DMS114 treated with DMSO at 0.1 percent for 48 hours (cell line): ENCODE data around the gene C15orf39.
"Not testable (repeated sequence)": the region's sequence is repeated elsewhere in the genome, so short reads cannot be mapped to it uniquely, and the experiment has no call there.

Source experiments
- DNase-seq: peaks from one replicate; lab custom pipeline; 2025; ENCODE audit not compliant: unreplicated experiment; lab: John Stamatoyannopoulos, UW

C15orf39 gene

DNA sequence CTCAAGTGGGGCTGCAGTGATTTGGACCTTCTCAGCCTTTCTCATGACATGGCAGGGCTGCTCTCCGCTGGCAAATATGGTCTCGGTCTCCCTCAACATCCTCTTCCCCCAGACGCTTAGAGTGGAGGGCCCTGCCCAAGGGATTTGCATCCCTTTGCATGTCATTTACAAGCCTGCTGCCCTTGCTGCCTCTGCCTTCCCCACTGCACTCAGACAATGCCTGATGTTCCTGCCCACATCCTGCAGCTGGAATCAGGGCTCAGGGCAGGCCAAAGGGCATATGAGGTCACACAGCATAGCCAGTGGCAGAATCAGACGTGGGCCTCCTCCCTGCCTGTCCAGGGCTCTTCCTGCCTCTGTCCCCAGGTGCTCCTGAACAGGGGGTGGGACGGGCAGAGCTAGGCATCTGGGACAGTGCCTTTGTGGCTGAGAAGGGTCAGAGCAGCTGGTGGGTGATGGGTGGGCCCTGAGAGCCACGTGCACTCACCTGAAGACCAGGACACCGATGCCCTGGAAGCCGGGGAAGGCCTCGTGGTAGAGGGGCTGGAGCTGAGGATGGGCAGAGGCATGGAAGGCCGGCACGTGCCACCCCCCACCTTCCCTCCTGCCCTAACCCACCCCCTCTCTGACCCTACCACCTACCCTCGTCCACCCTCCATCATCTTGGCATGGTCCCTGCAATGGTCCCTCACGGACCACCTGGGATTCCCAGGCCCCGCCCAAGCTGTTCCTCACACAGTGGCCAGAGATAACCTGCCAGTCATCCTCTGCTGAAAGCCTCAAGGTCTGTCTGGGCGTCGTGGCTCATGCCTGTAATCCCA is 29.1 kb downstream of the C15orf39 start:
- no peak for DNase-seq

DNA sequence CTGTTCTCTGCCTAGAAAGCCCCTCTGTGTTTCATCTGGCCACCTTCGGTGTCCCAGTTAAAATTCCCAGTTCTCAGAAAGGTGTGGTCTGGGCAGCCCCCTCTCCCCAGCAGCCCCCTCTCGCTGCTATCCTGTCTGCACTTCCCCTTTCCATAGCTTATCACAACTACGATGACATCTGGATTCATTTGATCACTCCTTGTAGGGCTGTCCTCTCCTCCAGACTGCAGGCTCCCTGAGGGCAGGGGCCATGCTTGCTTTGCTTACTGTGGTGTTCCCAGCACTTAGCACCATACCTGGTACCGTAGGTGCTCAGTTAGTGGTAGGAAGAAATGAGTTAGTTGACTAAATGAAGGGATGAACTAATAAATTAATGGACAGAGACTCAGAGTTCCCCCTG is 30.2 kb downstream of the C15orf39 start:
- DNase-seq: no peak

DNA sequence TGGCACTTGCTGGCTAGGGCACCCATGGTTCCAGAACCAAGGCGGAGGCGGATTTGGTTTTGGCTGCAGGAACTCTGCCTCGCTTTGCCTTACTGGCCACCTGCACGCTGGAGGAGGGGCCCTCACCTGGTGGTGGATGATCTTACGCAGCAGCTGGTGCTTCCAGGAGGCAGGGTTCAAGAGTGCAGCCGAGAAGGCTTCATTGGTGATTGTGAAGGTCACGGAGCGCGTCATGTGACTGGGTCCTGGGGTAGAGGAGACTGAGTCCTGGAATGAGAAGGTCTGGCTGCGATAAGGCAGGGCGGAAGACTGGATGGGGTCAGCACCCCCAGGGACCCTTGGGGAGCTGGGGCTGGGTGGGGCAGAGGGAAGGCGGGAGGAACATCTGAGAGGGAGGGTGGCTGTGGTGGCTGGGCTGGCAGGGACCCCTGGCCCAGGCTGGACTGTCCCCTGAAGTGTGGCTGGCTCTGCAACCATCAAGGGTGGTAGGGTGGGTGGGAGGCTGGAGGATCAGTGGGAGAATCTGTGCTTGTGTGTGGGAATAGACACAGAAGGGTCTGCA is 30.7 kb downstream of the C15orf39 start:
- DNase-seq: no peak

DNA sequence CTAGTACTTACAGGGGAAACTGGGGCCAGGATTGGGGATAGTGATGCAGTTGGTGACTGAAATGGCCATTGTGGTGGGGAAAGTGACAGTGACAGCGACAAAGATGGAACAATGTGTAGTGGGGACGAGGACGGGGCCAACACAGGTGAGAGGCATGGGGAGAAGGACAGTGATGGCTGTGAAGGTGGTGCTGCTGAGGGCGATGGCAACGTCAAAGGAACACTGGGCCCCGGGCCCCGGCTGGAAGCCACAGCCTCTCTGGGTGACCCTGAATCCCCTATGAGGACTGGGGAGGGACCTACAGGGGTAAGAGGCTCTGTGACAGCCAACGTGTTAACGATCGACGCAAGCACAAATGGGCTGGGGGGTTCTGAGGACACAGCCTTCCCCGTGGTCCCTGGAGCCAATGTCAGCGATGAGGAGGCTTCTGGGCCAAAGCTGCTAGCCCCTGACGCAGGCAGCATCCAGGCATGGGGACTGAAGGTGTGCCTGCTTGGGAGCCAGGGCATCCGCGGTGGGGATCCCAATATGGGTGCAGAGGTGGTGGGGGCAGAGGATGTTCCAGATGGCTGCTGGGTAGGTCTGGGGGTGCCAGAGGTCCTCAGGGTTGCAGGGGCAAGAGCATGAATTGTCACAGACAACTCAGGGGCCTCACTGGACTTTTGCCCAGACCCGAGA is 31.3 kb downstream of the C15orf39 start:
- DNase-seq: no peak

DNA sequence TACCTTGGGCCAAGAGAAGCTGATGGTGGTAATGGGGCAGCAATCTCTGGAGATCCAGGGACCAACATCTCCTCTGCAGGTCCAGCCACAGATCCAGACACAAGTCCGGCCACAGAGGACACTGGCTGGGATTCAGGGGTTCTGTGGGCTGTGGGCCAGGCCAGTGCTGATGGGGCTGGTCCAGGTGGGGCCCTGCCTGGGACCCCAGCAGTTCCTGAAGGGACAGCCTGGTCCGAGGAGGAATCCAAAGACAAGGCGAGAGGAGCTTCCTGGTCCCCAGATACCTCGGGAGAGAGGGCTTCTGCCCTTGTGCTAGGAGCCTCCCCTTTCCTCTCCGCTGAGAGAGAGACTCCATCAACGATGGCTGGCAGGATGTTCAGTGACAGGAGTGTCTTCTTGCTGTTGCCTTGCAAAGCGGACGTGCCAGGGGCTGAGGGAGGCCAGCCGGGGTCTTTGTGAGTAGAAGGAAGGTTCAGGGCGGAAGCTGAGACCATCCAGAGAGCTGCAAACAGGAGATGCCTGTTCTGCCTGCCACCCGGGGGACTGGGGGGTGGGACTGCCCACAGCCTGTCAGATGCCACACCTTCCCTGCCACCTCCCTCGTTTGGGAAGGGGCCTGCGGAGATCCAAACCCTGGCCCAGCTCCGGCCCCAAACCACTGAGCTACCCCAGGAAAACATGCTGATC is 32.0 kb downstream of the C15orf39 start:
- no peak for DNase-seq

DNA sequence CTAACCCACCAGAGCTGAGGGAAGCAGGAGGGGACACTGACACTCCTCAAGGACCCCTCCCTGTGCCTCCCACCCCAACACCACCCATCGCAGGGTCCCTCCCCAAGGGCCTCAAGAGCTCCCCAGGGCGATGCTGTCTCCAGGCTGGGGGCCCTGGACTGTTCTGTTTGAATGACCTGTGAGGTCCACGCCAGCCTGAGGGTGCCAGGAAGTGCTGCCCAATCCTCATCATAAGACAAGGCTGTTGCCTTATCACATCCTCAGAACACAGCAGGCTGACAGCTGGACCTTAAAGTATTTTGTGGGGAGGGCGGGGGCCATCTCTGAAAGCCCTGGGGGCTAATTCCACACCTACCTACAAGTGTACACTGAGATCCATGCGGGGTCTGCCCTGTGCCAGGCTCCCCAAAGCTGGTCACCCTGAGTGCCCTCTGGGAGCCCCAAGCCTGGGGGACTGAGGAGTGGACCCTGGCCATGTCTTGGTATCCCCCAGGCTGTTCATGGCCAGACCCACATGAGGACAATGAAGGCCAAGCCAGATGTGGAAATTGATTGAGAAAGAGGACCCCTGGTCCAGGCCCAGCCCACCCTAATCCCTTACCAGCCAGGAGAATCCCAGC is 32.6 kb downstream of the C15orf39 start:
- DNase-seq: no peak

DNA sequence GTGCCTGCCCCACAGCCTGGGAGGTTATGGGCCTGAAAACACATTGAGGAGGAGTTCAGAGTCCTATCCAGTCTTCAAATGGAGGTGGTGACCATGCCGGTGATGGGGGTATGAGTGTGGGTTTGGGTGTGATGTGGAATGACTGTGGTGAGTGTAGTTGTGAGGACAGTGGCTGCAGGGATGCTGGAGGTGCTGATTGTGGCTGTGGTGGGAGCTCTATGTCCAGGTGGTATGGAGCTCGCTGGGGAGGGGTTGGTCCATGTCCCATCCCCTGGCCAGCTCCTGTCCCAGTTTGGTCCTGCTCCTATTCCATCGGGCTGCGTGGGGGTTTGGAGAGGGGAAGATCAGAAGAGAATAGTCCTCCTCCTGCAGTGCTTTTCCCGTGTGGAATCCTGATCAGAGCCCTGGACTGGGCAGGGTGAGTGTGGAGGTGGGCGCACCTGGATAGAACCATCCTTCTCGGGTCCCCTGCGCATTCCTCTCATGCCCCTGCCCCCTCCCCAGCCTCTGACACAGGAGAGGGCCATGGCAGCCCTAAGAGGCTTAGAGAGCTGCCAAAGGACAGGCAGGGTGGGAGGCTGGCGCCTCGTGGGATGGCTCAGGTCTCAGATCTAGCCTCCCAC is 33.5 kb downstream of the C15orf39 start:
- no peak for DNase-seq

DNA sequence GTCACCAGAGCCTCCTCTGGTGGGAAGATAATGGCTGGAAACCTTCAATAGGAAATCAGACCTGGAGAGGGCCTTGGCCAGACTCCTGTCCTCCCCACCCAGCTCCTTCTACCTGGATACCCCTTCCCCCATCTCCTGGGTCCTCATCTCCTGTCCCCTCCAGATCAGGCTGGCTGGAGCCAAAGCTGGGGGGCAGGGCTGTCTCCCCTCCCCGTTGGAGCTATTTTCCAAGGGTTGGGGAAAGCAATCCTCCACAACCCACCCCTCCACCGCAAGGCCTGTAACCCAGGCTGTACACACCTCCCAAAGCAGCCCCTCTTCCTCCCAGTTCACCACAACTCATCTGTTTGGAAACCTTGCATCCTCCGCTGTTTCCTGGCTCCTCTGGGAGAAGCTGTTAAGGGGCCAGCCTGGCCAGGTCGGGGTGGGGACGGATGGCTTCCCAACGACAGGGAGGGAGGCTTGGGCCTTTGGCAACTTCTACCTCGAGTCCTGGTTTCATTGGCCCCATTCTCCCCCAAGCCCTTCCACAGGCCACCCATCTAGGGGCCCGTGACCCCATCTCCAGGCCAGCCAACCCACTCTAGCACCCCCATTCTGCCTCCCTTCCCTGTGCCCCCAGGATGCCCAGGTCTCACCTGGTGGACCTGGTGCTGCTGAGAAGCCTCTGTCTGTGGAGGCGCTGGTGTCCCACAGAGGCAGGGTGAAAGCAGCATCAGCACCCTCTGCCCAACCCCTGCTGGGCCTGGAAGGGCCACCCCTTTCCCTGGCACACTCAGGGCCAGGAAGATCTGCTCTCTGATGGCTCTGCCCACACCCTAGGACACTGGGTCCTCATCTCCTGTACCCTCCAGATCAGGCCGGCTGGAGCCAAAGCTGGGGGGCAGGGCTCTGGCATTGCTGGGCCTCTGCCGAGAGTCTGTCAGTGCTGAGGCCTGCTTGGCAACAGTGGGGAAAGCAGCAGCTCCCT is 34.4 kb downstream of the C15orf39 start:
- DNase-seq: no peak

DNA sequence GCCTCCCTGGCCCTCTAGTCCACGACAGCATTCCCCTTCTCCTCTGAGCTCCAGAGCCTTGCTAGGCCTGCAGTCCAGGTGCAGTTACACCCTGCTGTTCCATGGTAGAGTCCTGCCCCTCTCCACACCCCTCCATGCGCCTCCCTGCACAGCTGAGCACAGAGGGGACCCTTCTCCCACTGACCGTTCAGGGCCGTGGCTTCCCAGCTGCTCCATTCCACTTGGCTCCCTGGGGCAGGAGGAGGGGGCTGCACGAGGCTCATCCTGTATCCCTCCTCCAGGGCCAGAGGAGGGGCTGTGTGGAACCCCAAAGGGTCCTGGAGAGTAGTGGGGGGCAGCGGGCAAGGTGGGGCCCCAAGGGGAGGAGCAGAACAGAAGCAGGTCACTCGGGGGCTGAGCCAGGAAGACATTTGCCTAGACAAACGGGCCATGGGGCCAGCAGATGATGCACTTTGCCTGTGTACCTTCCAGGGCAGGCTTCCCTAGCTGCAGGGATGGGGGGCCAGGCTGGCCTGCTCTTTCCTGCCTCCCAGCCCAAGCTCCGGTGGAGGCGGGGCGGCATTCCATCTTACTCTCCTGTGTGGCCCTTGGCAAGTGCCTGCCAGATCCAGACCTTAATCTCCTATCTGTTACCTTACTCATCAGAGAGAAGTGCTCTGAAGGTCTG is 35.8 kb downstream of the C15orf39 start:
- DNase-seq: no peak

DNA sequence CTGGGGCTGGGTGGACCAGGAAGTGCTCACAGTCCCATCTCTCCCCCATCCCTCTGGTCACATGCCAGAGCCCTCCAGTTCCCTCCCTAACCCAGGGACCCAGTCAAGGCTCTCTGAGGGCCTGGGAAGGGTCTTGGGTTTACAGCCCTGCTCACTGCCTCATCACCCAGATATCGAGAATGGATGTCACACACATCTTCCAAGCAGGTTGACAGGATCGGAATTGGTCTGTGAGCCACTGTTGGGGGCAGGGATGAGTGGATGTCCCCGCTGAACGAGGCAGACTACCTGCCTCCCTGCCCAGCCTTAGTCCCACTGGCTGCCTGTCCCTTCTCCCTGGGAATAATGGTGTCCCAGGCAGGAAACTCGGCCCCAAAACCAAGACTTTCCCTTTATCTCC is 36.5 kb downstream of the C15orf39 start:
- no peak for DNase-seq

DNA sequence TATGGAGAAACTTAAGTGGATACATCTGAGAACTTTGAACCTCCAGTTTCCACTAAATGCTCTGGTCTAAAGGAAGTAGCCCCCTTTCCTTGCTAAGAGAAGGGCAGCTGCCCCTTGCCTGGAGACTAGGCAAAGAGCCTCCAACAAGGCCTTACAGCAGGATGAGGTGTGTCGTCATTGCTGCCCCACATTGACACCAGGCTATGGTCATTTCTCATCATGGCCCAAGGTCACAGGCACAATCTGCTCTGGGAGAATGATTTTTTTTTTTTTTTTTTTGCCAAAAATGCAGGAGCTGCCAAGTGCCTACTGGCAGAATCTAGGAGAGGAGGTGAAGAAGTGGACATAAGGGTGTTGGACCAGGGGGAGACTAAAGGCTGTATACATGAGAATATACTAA is 44.1 kb downstream of the C15orf39 start:
- DNase-seq: not testable (repeated sequence)

DNA sequence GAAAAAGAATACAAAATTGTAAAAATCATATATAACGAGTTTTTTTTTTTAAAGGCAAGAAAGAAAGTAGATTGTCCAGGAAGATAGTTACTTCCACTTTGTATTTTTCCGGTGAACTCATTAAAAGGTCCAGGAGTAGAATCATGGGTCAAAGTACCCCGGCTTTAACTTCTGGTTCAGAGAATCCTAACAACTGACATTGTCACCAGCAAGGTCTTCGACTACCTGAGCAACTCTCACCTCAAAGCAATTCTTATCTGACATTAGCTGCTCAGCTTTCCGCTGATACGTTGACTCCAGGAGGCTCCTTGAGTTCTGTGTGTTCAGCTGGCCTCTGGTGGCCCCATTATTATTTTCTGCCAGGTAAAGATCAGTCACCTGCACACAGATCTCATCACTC is 47.3 kb downstream of the C15orf39 start:
- not testable (repeated sequence) for DNase-seq

DNA sequence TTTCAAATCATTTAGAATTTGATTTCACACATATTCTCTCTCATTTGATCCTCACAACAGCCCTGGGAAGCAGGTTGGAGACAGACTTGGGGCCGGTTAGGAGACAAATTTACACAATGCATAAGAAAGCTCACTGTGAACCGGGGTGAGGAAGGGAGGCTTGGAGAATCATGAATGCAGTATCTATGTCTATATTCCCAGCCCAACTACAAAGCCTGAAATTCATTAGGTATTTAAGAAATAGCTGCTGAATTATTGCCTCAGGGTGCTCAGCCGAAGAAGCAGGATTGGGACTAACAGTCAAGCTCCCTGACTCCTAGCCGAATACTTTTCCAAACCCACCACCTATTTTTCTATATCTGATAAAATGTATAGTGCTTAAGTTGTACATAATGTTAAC is 48.0 kb downstream of the C15orf39 start:
- DNase-seq: no peak

DNA sequence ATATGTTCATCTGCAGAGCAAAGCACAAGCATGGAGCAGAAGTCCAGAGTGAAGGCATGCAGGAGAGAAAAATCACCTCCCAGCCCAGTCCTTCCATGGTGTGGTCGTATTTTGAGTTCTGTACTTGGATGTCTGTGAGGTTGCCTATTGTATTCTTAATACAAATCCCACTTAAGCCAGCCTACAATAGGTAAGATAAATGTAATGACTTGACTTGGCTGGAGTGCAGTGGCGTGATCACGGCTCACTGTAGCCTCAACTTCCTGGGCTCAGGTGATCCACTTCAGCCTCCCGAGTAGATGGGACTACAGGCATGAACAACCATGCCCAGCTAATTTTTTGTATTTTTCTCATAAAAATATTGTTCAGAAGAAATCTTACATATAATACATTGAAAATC is 49.7 kb downstream of the C15orf39 start:
- DNase-seq: not testable (repeated sequence)

DNA sequence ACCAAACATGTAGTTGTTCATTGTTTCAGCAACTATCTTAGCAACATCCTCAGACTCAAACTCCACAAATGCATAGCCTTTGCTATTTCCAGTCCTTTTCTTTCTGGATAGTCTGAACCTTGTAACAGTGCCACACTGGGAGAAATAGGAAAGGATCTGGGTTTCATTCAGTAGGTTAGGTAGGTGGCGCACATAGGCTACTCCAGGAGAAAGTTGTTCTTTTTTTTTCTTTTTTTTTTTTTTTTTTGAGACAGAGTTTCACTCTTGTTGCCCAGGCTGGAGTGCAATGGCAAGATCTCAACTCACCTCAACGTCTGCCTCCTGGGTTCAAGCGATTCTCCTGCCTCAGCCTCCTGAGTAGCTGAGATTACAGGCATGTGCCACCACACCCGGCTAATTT is 50.6 kb downstream of the C15orf39 start:
- DNase-seq: peak; percentile 27

DNA sequence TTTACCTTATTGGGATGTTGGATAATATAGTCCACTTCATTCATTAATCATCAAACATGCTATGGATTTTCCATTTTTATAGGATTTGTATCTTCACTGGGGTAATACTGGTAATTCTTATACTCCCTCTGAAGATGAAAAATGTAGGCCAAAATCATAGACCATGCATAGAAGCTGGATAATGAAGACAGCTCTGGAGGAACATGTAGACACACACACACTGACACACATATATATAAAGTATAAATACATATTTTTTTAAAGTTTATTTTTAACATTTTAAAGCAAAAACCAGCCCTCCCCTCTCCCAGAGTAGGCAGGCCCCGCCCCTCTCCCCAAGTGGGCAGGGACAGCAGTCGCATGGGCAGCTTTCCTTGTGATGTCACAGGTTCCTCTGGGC is 56.4 kb downstream of the C15orf39 start, which contains the start of gene GOLGA6C:
GOLGA6C (plus strand) TSS at position 301 of the 400 bp plus-strand sequence. CDS start 265 bp downstream, outside the sequence.
- DNase-seq: not testable (repeated sequence)

DNA sequence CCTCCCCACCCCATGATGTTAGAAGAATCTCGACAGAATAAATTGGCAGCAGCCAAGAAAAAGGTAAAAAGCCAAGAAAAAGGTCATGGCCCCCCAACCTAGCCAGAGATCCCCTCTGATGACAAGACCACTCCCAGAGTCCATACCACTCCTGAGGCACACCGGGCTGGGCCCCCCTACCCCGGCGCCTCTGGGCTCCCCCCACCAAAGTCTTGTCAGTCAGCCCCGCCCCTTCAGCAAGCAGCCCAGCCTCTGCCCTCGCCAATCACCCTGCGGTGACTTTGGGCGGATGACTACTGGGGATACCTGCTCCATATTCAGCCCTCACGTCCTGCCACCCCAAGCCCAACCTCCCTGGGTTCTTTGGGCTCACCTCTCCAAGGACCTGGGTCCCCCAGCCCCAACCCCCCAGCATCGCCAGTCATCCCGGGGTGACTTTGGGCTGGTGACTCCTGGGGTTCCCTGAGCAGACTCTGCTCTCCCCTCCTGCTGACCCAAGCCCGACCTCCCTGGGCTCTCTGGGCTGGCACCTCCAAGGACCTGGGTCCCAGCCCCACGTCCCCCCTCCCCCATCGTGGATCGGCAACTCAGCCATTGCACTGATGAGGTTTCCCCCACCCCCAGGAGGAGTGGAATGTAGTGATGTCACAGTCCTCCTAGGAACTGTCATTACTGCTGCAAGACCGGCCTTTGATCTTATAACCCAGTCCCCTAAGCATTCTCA is 57.1 kb downstream of the C15orf39 start:
- DNase-seq: not testable (repeated sequence)

DNA sequence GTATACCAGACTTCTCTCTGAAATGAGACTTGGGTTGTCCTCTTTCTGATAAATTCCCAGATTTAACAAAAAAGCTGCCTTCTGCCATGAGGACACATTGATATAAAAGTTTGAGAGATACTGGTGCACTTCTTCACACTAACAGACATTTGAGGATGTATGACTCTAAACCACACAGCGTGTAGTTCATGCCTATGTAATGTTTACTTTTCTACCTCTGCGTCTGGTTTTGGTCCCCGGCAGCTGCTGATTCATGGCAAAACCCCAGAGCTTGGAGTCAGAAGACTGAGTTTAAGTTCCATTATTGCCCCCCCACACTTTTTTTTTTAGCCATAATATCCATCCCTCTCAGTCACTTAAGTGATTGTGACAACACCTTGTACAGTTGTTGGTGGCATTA is 58.2 kb downstream of the C15orf39 start:
- not testable (repeated sequence) for DNase-seq
